A549 (cell line): ENCODE results near the gene NTSR1. TPM values are rescaled to one million over a fixed set of nuclear protein-coding genes. Genes with fewer than 3 reads are reported as not detected.

Source experiments
- ATAC-seq, 2 experiments: fragments of 200-7000 bp in 1 of 2; fragments of >200 bp in 1 of 2; cut with Nextera tagmentation in 1 of 2; cut with Tn5 transposase in 1 of 2; 3 replicates each; pipeline versions ENCODE4 v1.8.0 to v1.9.1; 2018 to 2020; ENCODE audit warnings: mild to moderate bottlenecking in 1 of 2, moderate library complexity in 1 of 2
- CTCF ChIA-PET: fragments of 300-600 bp; sonication (Branson Sonifier 250); formaldehyde crosslinking; extraction: SDS; loops from one replicate; lab custom pipeline; 2021; ENCODE audit warnings: antibody characterized with exemption, inconsistent platforms; lab: Yijun Ruan, JAX
- POLR2A ChIA-PET: fragments of 350-600 bp; formaldehyde crosslinking; extraction: SDS; loops from one replicate; lab custom pipeline; 2021; ENCODE audit warnings: antibody characterized with exemption, inconsistent platforms; lab: Yijun Ruan, JAX
- DNase-seq, 2 experiments: peaks; one replicate each; pipeline versions ENCODE4 v3.0.0 to v3.0.0-alpha.2; 2011 to 2016; ENCODE audit warnings: low read depth in 1 of 2, low spot score in 1 of 2
- FAIRE-seq: peaks from 2 replicates; lab custom pipeline; 2011; peaks lifted over from hg19 to GRCh38; lab: Jason Lieb, UNC
- H3K27ac ChIP-seq, 2 experiments: fragments of >200 bp; sonication (Bioruptor Twin); formaldehyde crosslinking; 3 replicates each; pipeline ENCODE4 v1.5.1; 2016 to 2017
- H3K4me1 ChIP-seq: fragments of >200 bp; sonication (Bioruptor Twin); formaldehyde crosslinking; 3 replicates; pipeline ENCODE4 v1.6.1; 2016
- H3K4me2 ChIP-seq: fragments of >200 bp; sonication (Bioruptor Twin); formaldehyde crosslinking; 3 replicates; pipeline ENCODE4 v1.6.1; 2016
- H3K4me3 ChIP-seq: fragments of >200 bp; sonication (Bioruptor Twin); formaldehyde crosslinking; 3 replicates; pipeline ENCODE4 v1.5.1; 2016
- H3K9me3 ChIP-seq: fragments of >200 bp; sonication (Bioruptor Twin); formaldehyde crosslinking; 3 replicates; pipeline ENCODE4 v1.6.1; 2016
- CTCF ChIP-seq: fragments of >200 bp; sonication (Bioruptor Twin); formaldehyde crosslinking; IDR thresholded peaks from 3 replicates; pipeline ENCODE4 v1.5.1; 2016
- EHF ChIP-seq: fragments of 250-450 bp; sonication (Bioruptor Pico); IDR thresholded peaks from 2 replicates; pipeline ENCODE4 v1.5.0; 2020; ENCODE audit warnings: mild to moderate bottlenecking
- FOSB ChIP-seq: fragments of 250-450 bp; sonication (Bioruptor Pico); IDR thresholded peaks from 2 replicates; pipeline ENCODE4 v1.5.0; 2020; ENCODE audit warnings: mild to moderate bottlenecking, moderate library complexity
- HEYL ChIP-seq: fragments of 250-450 bp; sonication (Bioruptor Pico); IDR thresholded peaks from 2 replicates; pipeline ENCODE4 v1.8.0; 2021; ENCODE audit warnings: mild to moderate bottlenecking, moderate library complexity
- HOXA7 ChIP-seq: fragments of 250-450 bp; sonication (Bioruptor Pico); IDR thresholded peaks from 2 replicates; pipeline ENCODE4 v1.5.0; 2020; ENCODE audit warnings: mild to moderate bottlenecking, moderate library complexity
- HOXB13 ChIP-seq: fragments of 250-450 bp; sonication (Bioruptor Pico); IDR thresholded peaks from 2 replicates; pipeline ENCODE4 v1.5.0; 2020; ENCODE audit warnings: low read depth, mild to moderate bottlenecking, moderate library complexity
- NPAS2 ChIP-seq: fragments of 250-450 bp; sonication (Bioruptor Pico); IDR thresholded peaks from 2 replicates; pipeline ENCODE4 v1.8.0; 2022; ENCODE audit warnings: mild to moderate bottlenecking, moderate library complexity, borderline replicate concordance
- POLR2A ChIP-seq: IDR thresholded peaks from 2 replicates; pipeline ENCODE4 v1.6.1; 2012; ENCODE audit warnings: mild to moderate bottlenecking, low read length
- POLR2AphosphoS2 ChIP-seq: conservative IDR thresholded peaks from 2 replicates; pipeline ENCODE4 v1.6.1; 2012; ENCODE audit warnings: low read length, improper control_type of control experiment, inconsistent platforms
- RAD21 ChIP-seq, 2 experiments: fragments of >200 bp in 1 of 2; sonication (Bioruptor Twin) in 1 of 2; formaldehyde crosslinking in 1 of 2; IDR thresholded peaks in 1 of 2; conservative IDR thresholded peaks in 1 of 2; 2 replicates in 1 of 2; 3 replicates in 1 of 2; pipeline ENCODE4 v1.6.1; 2012 to 2018; ENCODE audit warnings: inconsistent platforms in 1 of 2
- RARB ChIP-seq: fragments of 250-450 bp; sonication (Bioruptor Pico); IDR thresholded peaks from 2 replicates; pipeline ENCODE4 v1.8.0; 2021; ENCODE audit warnings: mild to moderate bottlenecking, moderate library complexity
- REST ChIP-seq: fragments of 200-600 bp; sonication (generic); IDR thresholded peaks from 2 replicates; pipeline ENCODE4 v1.6.1; 2016; ENCODE audit warnings: antibody characterized with exemption, mild to moderate bottlenecking, moderate library complexity
- SMC3 ChIP-seq: fragments of >200 bp; sonication (Bioruptor Twin); formaldehyde crosslinking; IDR thresholded peaks from 3 replicates; pipeline ENCODE4 v1.6.1; 2018; ENCODE audit warnings: inconsistent platforms
- USF2 ChIP-seq: fragments of 450-650 bp; IDR thresholded peaks from 2 replicates; pipeline ENCODE4 v1.6.1; 2014; ENCODE audit warnings: antibody characterized with exemption
- ZFP36 ChIP-seq: fragments of 450-650 bp; IDR thresholded peaks from 2 replicates; pipeline ENCODE4 v1.6.1; 2014; ENCODE audit warnings: borderline replicate concordance; ENCODE audit not compliant: partially characterized antibody
- WGBS: methylation state at CpG from one replicate; pipeline ENCODE4 v1.1.6; 2017; ENCODE audit errors: missing lambda C conversion rate; 5-methylcytosine and 5-hydroxymethylcytosine counted together
- polyA plus RNA-seq, 4 experiments: library from polyadenylated mRNA; depleted of rRNA in 3 of 4; stranded (reverse); fragments of >200 nt; fragmentation: RNase III in 1 of 4; extraction: RNeasy Plus Mini Kit Qiagen cat#74134 plus additional on column Dnase treatment in 1 of 4; gene quantifications; 2 replicates in 3 of 4; 3 replicates in 1 of 4; pipeline ENCODE4 v1.2.3, GENCODE V29; 2011 to 2017

NTSR1 gene
- polyA plus RNA-seq, 2 of the 4 experiments (the other 2 are of a cell fraction) = 0.03 TPM; not detected in 1

GRCh38 chr20:62726716-62727583 is 18.3 kb downstream of the NTSR1 start (continued):
- no peak for TF ChIP-seq CTCF
- TF ChIP-seq ZFP36 = no peak
- TF ChIP-seq REST = no peak

GRCh38 chr20:62727584-62728027 is 19.0 kb downstream of the NTSR1 start:
- POLR2A ChIA-PET = no interaction called here
- TF ChIP-seq FOSB (CRISPR knock-in tag) (no peak), HOXB13 (CRISPR knock-in tag) (no peak), POLR2AphosphoS2 (no peak), SMC3 (no peak), EHF (CRISPR knock-in tag) (no peak), HOXA7 (CRISPR knock-in tag) (no peak), RAD21 (conservative IDR thresholded peaks at IDR 0.05 in 1 of 2, IDR thresholded peaks at IDR 0.05 in 1 of 2) (no peak), CTCF (no peak), POLR2A (no peak), NPAS2 (no peak), HEYL (no peak), USF2 (no peak), RARB (CRISPR knock-in tag) (no peak)

More at GRCh38 chr20:62727584-62728027, 19.0 kb downstream of the NTSR1 start:
- no peak for DNase-seq
- Histone ChIP-seq H3K4me2 (no peak overlapping the region), H3K27ac (no peak overlapping the region), H3K9me3 (no peaks in the 10 kb centered on the region), H3K4me1 (no peaks in the 10 kb centered on the region), H3K4me3 (no peak overlapping the region)
- no peak for FAIRE-seq
- CTCF ChIA-PET = interaction anchor here (1.4 kb wide), 1 partner anchor 10 kb away, joined by 3 read pairs; no protein-coding TSS in a partner anchor
- ATAC-seq = no peak; a peak in 2 of 6 replicates
- 69% methylated on average over 13 of the region's 15 CpGs for WGBS
